ENCODE results near the gene ADAT3. TPM values are rescaled to one million over a fixed set of nuclear protein-coding genes. Genes with fewer than 3 reads are reported as not detected.

ADAT3 gene
- total and polyA plus RNA-seq, 2 donors (not counting 1 experiment from before 2014, with no cell fraction given): 5.3 to 13.4 TPM

GRCh38 chr19:1866693-1867348 is 38.4 kb upstream of the ADAT3 start:
- peaks cover 10 to 15% of the 10 kb centered on the region in 2 donors for H3K4me1 ChIP-seq (ENCODE audit: control insufficient read depth in 2 of 2, insufficient read depth in 2 of 2, low read length in 2 of 2)
- no peak overlapping the region for H3K9ac ChIP-seq (ENCODE audit: low read length)
- no peaks in the 10 kb centered on the region for H3K27me3 Mint-ChIP-seq
- ChIA-PET POLR2A (interaction anchor here (0.6 kb wide), 1 partner anchor 97 kb away, joined by 4 read pairs; no protein-coding TSS in a partner anchor), CTCF (interaction anchor here (0.7 to 3.1 kb wide), 4 partner anchors 8 to 1962 kb away, joined by 3 to 22 read pairs (median 10); no protein-coding TSS in a partner anchor)
- DNase-seq (no peak), ATAC-seq (ENCODE audit: low read depth) (no peak)
- H3K4me3 Mint-ChIP-seq: no peak overlapping the region
- H3K27ac Mint-ChIP-seq: peak overlapping the region; percentile 53
- H3K27ac ChIP-seq (ENCODE audit: low read length in 2 of 2): no peak overlapping the region
- TF ChIP-seq CTCF (IDR thresholded peaks at IDR 0.05) (no peak), EZH2 (IDR thresholded peaks at IDR 0.05; ENCODE audit: borderline replicate concordance, insufficient read depth, low read depth, low read length, poor library complexity, severe bottlenecking) (no peak)
- 92% methylated on average over 6 of the region's 8 CpGs for WGBS (ENCODE audit: insufficient coverage)
- H3K4me2 ChIP-seq (replicated peaks; ENCODE audit: low read depth, low read length, poor library complexity, severe bottlenecking): no peak overlapping the region
- H3K9me3 ChIP-seq (ENCODE audit: control extremely low read depth in 1 of 3, control insufficient read depth in 2 of 3, insufficient read depth in 1 of 3, low read length in 2 of 3): no peaks in the 10 kb centered on the region
- H3K36me3 ChIP-seq (replicated peaks in 1 of 2; ENCODE audit: control extremely low read depth in 1 of 2, control insufficient read depth in 1 of 2, extremely low read depth in 1 of 2, insufficient read depth in 2 of 2, low read length in 1 of 2): peaks cover 0 to 8% of the 10 kb centered on the region in 2 experiments
- no peaks in the 10 kb centered on the region for H3K9me3 Mint-ChIP-seq (ENCODE audit: insufficient read depth)
- H2AFZ ChIP-seq (ENCODE audit: insufficient read depth, low read depth, low read length, poor library complexity, severe bottlenecking): no peak overlapping the region
- no peak overlapping the region for H3K4me3 ChIP-seq (ENCODE audit: control extremely low read depth in 1 of 5, extremely low read depth in 1 of 5, insufficient read depth in 1 of 5, low read depth in 2 of 5, low read length in 4 of 5)
- peaks cover 17% of the 10 kb centered on the region for H4K20me1 ChIP-seq (ENCODE audit: control insufficient read depth, insufficient read depth, low read length, poor library complexity, severe bottlenecking)
- intact Hi-C loops (cut with micrococcal nuclease): no loop called here
- H3K4me1 Mint-ChIP-seq: peaks cover 12% of the 10 kb centered on the region
- H3K27me3 ChIP-seq (replicated peaks in 1 of 4; ENCODE audit: control extremely low read depth in 1 of 4, control insufficient read depth in 3 of 4, insufficient read depth in 4 of 4, low read length in 3 of 4): no peaks in the 10 kb centered on the region
- H3K79me2 ChIP-seq (ENCODE audit: control insufficient read depth, insufficient read depth, low read length): peaks cover 39% of the 10 kb centered on the region

GRCh38 chr19:1867349-1867724 is 37.9 kb upstream of the ADAT3 start:
- Mint-ChIP-seq H3K4me3 (no peak overlapping the region), H3K4me1 (peaks cover 7% of the 10 kb centered on the region), H3K27me3 (no peaks in the 10 kb centered on the region), H3K27ac (peak overlapping the region; percentile 41), H3K9me3 (ENCODE audit: insufficient read depth) (no peaks in the 10 kb centered on the region)
- TF ChIP-seq CTCF (IDR thresholded peaks at IDR 0.05) (no peak), EZH2 (IDR thresholded peaks at IDR 0.05; ENCODE audit: borderline replicate concordance, insufficient read depth, low read depth, low read length, poor library complexity, severe bottlenecking) (no peak)
- Histone ChIP-seq H3K27ac (ENCODE audit: low read length in 2 of 2) (no peak overlapping the region), H3K4me2 (replicated peaks; ENCODE audit: low read depth, low read length, poor library complexity, severe bottlenecking) (no peak overlapping the region), H2AFZ (ENCODE audit: insufficient read depth, low read depth, low read length, poor library complexity, severe bottlenecking) (no peak overlapping the region), H4K20me1 (ENCODE audit: control insufficient read depth, insufficient read depth, low read length, poor library complexity, severe bottlenecking) (peaks cover 17% of the 10 kb centered on the region), H3K36me3 (replicated peaks in 1 of 2; ENCODE audit: control extremely low read depth in 1 of 2, control insufficient read depth in 1 of 2, extremely low read depth in 1 of 2, insufficient read depth in 2 of 2, low read length in 1 of 2) (peaks cover 0 to 10% of the 10 kb centered on the region in 2 experiments), H3K9me3 (ENCODE audit: control extremely low read depth in 1 of 3, control insufficient read depth in 2 of 3, insufficient read depth in 1 of 3, low read length in 2 of 3) (no peaks in the 10 kb centered on the region), H3K9ac (ENCODE audit: low read length) (no peak overlapping the region), H3K4me1 (ENCODE audit: control insufficient read depth in 2 of 2, insufficient read depth in 2 of 2, low read length in 2 of 2) (peaks cover 8 to 11% of the 10 kb centered on the region in 2 donors), H3K4me3 (ENCODE audit: control extremely low read depth in 1 of 5, extremely low read depth in 1 of 5, insufficient read depth in 1 of 5, low read depth in 2 of 5, low read length in 4 of 5) (no peak overlapping the region), H3K79me2 (ENCODE audit: control insufficient read depth, insufficient read depth, low read length) (peaks cover 39% of the 10 kb centered on the region), H3K27me3 (replicated peaks in 1 of 4; ENCODE audit: control extremely low read depth in 1 of 4, control insufficient read depth in 3 of 4, insufficient read depth in 4 of 4, low read length in 3 of 4) (no peaks in the 10 kb centered on the region)
- ATAC-seq (ENCODE audit: low read depth) (no peak), DNase-seq (no peak)
- POLR2A ChIA-PET: interaction anchor here (0.6 kb wide), 1 partner anchor 96 kb away, joined by 4 read pairs; no protein-coding TSS in a partner anchor
- CTCF ChIA-PET: interaction anchor here (1.4 kb wide), 1 partner anchor 8 kb away, joined by 5 read pairs; no protein-coding TSS in a partner anchor
- WGBS (ENCODE audit: insufficient coverage): 95% methylated on average over 4 of the region's 9 CpGs
- intact Hi-C loops (cut with micrococcal nuclease): no loop called here
